ENCODE data around the gene HES2.
"Not testable (repeated sequence)": the region's sequence is repeated elsewhere in the genome, so short reads cannot be mapped to it uniquely, and the experiment has no call there.

- TF ChIP-seq EP300 (IDR thresholded peaks at IDR 0.05; ENCODE audit: low read depth); POLR2AphosphoS5 (IDR thresholded peaks at IDR 0.05); CTCF (IDR thresholded peaks at IDR 0.05): not testable (repeated sequence)
Measured at GRCh38 chr1:6395130-6395529, 24.6 kb downstream of the HES2 start.

Data from transverse colon (tissue), 4 donors.